GM18499 (cell line): ENCODE results near the gene FUT9.

Experiments
- ATAC-seq: cut with Tn5 transposase; IDR thresholded peaks from one replicate; pipeline ENCODE4 v1.9.1; 2021; ENCODE audit warnings: moderate number of reproducible peaks; ENCODE audit not compliant: insufficient read depth, unreplicated experiment

The FUT9 gene

GRCh38 chr6:96162711-96163120 is 146.9 kb downstream of the FUT9 start:
- ATAC-seq = no peak

DNA sequence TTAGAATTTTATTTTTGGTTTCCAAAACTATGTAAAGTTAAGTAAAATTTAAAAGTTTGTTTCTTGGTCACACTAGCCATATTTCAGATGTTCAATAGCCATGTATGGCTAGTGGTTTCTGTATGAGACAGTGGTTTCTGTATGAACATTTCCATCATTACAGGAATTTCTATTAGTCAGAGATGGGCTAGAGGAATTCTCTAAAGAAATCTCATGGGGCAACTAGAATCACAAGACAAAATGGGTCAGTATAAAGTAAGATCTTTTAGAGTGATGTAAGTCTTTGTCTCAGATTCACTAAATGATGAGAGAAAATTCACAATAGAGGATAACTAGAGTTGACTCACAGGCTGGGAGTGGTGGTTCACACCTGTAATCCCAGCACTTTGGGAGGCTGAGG is 149.0 kb downstream of the FUT9 start:
- no peak for ATAC-seq

- ATAC-seq = no peak
Measured at GRCh38 chr6:96171112-96171511, 155.3 kb downstream of the FUT9 start.

DNA sequence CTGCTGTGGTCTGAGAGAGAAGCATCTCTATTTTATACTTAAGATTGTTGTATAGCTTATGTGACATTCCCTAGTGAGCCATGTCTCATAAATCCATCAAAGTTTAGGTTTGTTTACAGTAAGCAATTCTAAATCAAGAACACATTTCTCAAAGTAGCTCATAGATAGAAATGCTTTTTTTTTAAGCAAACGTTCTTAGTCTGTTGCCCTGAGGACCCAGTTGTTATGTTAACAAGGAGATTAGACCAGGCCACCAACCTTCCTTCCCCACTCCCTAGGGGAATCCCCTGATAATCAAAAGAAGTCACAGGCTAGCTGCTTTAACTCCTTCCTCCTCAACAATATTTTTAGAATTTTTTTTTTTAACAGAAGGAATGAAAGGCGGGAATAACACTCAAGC is 169.0 kb downstream of the FUT9 start:
- no peak for ATAC-seq

- ATAC-seq = no peak
Measured at GRCh38 chr6:96186094-96186493, 170.3 kb downstream of the FUT9 start.

- ATAC-seq = no peak
Measured at GRCh38 chr6:96186516-96187195, 170.9 kb downstream of the FUT9 start.

GRCh38 chr6:96194675-96195074 is 178.9 kb downstream of the FUT9 start:
- no peak for ATAC-seq

- ATAC-seq = no peak
Measured at GRCh38 chr6:96195272-96195671, 179.5 kb downstream of the FUT9 start.

DNA sequence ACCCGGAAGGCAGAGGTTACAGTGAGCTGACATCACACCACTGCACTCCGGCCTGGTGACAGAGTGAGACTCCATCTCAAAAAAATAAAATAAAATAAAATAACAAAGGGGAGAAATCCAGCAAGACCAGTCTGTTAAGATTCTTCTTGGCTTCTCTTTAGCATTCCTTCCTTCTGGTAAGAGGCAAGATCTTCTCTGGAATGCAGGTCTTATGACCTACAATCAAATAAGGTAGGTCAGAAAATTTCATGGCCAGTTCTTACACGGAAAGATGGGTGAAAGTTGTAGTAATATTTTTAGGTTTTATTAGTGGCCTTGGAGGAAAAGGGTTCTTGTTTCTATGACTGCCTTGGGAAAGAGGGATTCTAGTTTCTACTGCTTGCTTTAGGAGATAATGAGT is 180.9 kb downstream of the FUT9 start:
- ATAC-seq = no peak

DNA sequence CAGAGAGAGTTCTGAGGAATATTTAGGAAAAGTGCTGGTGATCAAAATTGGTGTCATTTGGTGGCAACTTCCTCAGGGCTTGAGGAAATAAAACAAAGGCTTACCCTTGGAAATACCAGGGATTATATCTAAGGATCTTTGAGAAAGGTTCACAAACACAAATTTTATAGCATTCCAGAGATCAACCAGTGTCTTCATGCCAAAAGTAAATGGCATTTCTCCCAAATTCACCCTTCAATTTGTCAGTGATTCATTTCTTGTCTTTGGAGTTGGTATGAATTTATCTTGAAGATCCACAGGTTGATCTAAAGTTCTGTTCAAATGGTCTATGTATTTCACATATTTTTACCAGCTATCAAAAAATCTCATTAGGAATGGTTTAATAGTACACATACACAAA is 181.5 kb downstream of the FUT9 start:
- no peak for ATAC-seq

DNA sequence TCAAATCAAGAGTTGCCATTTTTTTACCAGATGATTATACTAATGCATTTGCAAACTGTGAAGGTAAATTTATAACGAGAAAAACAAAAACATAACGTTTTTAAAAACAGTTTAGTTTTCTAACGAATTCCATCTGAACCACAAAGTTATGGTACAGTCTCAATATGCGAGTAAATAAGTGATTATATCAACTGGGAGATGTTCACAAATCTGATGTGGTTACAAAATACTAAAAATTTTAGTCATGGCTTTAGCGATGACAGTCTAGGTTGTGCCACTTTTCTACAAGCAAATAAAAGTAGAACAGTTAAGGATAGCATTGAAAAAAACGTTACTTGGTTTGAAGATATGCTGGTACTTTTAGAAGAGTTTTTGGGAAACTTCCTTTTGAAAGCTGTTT is 186.8 kb downstream of the FUT9 start:
- no peak for ATAC-seq

DNA sequence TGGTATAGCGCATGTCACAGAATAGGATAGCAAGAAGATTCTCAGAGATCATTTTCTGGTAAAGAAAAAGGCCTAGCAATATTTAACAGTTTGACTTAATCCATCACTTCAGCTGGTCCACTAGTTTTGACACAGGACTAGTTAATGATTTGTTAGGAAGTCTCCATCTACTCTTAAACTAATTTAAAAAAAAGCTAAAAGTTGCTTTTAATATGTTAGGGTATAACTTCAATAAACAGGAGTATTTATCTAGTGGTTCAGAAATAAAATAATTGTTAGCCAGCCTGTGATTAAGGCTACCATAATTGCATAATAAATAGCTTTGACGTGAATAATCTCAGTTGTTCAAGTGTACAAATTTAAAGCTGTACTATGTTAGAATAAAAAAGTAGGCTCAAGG is 195.6 kb downstream of the FUT9 start:
- ATAC-seq = no peak

DNA sequence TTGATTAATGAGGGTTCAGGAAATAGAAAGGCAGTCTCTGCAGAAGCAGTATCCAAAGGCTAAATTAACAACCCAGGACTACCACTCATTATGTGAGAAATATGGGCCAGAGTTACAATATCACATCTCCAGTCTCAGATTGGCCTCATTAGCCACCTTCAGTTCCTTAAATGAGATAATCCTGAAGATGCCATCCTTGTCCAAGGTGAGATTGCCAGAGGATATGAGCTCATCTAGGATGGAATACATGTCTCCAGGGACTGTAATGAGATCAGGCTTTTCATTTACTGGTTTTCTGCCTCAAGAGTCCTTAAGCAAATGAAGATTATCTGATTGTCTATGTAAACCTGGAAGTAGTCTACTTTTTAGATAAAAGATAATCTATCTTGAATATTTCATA is 196.3 kb downstream of the FUT9 start:
- no peak for ATAC-seq

DNA sequence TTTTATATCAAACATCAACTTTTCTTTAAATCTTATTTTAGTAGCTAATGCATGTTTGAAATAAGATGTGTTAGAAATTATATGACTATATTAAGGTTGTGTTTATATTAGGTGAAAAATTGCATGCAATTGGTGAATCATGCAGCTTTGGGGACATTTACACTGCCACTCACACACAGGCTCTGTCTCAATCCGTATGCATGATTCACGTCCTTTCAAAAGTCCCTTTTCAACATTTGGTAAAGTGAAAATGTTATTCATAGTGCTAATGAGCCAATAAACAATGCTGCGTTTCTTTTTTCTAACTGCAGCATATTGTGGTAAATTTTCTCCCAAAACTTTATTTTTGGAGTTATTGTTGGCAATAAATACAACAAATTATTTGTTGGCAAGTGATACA is 198.0 kb downstream of the FUT9 start:
- ATAC-seq = no peak

DNA sequence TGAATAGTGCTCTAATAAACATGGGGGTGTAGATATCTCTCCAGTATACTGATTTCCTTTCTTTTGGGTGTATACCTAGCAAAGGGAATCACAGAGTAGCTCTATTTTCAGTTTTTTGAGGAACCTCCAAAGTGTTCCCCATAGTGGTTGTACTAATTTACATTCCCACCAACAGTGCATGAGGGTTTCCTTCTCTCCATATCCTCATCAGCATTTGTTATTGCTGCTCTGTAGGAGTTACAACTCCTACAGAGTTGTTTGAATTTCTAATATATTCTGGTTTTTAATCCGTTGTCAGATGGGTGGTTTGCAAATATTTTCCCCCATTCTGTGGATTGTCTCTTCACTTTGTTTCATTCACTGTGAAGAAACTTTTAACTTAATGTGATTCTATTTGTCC is 207.9 kb downstream of the FUT9 start:
- ATAC-seq = no peak

- no peak for ATAC-seq
Measured at GRCh38 chr6:96227135-96227534, 211.4 kb downstream of the FUT9 start.

GRCh38 chr6:96234444-96234843 is 218.7 kb downstream of the FUT9 start:
- ATAC-seq = no peak

DNA sequence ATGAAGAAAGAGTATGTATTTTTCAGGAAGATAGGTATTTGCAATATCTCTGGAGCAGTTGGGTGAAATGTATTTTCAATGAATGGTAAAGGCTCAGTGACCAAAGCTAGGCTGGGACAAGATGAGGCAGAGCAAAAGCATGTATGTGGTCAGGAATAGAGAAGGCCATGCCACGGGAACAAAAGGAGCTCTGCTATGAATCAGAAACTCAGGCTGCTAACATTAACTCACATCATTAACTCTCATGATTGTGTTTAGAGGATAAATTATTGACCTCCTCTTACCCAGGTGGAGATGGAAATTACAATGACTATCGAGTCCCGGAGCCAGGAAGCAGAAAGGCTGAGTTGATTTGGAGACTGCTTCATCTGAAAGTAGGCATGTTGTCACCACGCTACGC is 220.2 kb downstream of the FUT9 start:
- ATAC-seq = no peak

DNA sequence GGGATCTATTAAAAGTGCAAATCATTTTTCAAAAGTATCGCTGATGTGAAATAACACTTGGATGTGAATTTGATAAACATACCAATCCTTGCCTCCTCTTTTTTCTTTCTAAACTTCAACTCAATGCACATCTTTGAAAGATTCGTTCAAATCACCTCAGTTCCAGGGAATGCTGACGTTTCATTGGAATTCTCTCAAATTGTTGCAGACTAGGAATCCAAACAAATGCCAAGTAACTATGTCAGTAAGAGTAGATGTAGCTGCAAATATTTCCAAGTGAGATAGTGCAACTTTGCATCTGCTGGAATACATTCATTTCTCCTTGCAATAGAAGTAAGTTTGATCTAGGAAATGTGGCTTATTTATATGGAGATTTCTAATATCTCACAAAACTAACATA is 220.7 kb downstream of the FUT9 start:
- ATAC-seq = no peak

GRCh38 chr6:96237638-96238347 is 222.0 kb downstream of the FUT9 start:
- ATAC-seq = no peak

- ATAC-seq = no peak
Measured at GRCh38 chr6:96246563-96246962, 230.8 kb downstream of the FUT9 start.

GRCh38 chr6:96249755-96250154 is 234.0 kb downstream of the FUT9 start:
- ATAC-seq = no peak
